Keratinocyte (primary cell): ENCODE data around the gene C1orf167. TPM values are rescaled to one million over a fixed set of nuclear protein-coding genes. Genes with fewer than 3 reads are reported as not detected.

Experiments
- DNase-seq: peaks from one replicate; pipeline ENCODE4 v3.0.0-alpha.2; 2011; ENCODE audit warnings: low read depth, missing footprints, low spot score
- FAIRE-seq: peaks from 2 replicates; lab custom pipeline; 2011; peaks lifted over from hg19 to GRCh38; lab: Jason Lieb, UNC
- H2AFZ ChIP-seq: 2 replicates; pipeline ENCODE4 v1.6.0; 2012; ENCODE audit warnings: low read length, control low read depth, inconsistent platforms; ENCODE audit not compliant: control insufficient read depth
- H3K27ac ChIP-seq: 2 replicates; pipeline ENCODE4 v1.5.1; 2011; ENCODE audit warnings: low read length; ENCODE audit not compliant: control insufficient read depth, insufficient read depth
- H3K27me3 ChIP-seq: 3 replicates; pipeline ENCODE4 v1.6.0; 2011; ENCODE audit warnings: low read length; ENCODE audit not compliant: control insufficient read depth, insufficient read depth; ENCODE audit errors: extremely low read depth
- H3K36me3 ChIP-seq, 2 experiments: 2 replicates in 1 of 2; 3 replicates in 1 of 2; pipeline ENCODE4 v1.5.1; 2011; ENCODE audit warnings: low read length in 2 of 2, mild to moderate bottlenecking in 1 of 2; ENCODE audit not compliant: control insufficient read depth in 2 of 2, insufficient read depth in 2 of 2; ENCODE audit errors: extremely low read depth in 1 of 2
- H3K4me1 ChIP-seq: 3 replicates; pipeline ENCODE4 v1.5.1; 2011; ENCODE audit warnings: low read length; ENCODE audit not compliant: control insufficient read depth, insufficient read depth; ENCODE audit errors: extremely low read depth
- H3K4me2 ChIP-seq: 3 replicates; pipeline ENCODE4 v1.6.0; 2011; ENCODE audit warnings: low read depth, low read length; ENCODE audit not compliant: control insufficient read depth, insufficient read depth; ENCODE audit errors: extremely low read depth
- H3K4me3 ChIP-seq, 3 experiments: fragments of 200-600 bp in 1 of 3; sonication (generic) in 1 of 3; 2 replicates in 2 of 3; 3 replicates in 1 of 3; pipeline ENCODE4 v1.5.1; 2011 to 2016; ENCODE audit warnings: low read length in 3 of 3, mild to moderate bottlenecking in 3 of 3, control low read depth in 2 of 3, inconsistent platforms in 1 of 3, low read depth in 1 of 3, mixed read lengths in 1 of 3, mixed run types in 1 of 3, moderate library complexity in 1 of 3; ENCODE audit not compliant: control insufficient read depth in 2 of 3, insufficient read depth in 2 of 3; ENCODE audit errors: extremely low read depth in 1 of 3
- H3K79me2 ChIP-seq: 2 replicates; pipeline ENCODE4 v1.6.0; 2012; ENCODE audit warnings: low read length; ENCODE audit not compliant: control insufficient read depth, insufficient read depth
- H3K9ac ChIP-seq: 3 replicates; pipeline ENCODE4 v1.6.0; 2011; ENCODE audit warnings: low read length; ENCODE audit not compliant: control insufficient read depth, insufficient read depth; ENCODE audit errors: extremely low read depth
- H3K9me1 ChIP-seq: 3 replicates; pipeline ENCODE4 v1.6.0; 2011; ENCODE audit warnings: low read length; ENCODE audit not compliant: control insufficient read depth, insufficient read depth; ENCODE audit errors: extremely low read depth
- H3K9me3 ChIP-seq: 2 replicates; pipeline ENCODE4 v1.5.1; 2012; ENCODE audit warnings: low read depth, low read length; ENCODE audit not compliant: control insufficient read depth
- H4K20me1 ChIP-seq: 3 replicates; pipeline ENCODE4 v1.6.0; 2011; ENCODE audit warnings: low read length; ENCODE audit not compliant: control insufficient read depth, insufficient read depth; ENCODE audit errors: extremely low read depth
- CTCF ChIP-seq, 3 experiments: IDR thresholded peaks in 1 of 3; conservative IDR thresholded peaks in 1 of 3; optimal IDR thresholded peaks in 1 of 3; 2 replicates in 2 of 3; 3 replicates in 1 of 3; pipeline versions ENCODE3 to v1.5.1; 2011; ENCODE audit warnings: low read length in 3 of 3, mild to moderate bottlenecking in 3 of 3, moderate library complexity in 2 of 3, control low read depth in 1 of 3, inconsistent platforms in 1 of 3; ENCODE audit not compliant: insufficient read depth in 2 of 3; ENCODE audit errors: extremely low read depth in 1 of 3
- EZH2 ChIP-seq: IDR thresholded peaks from one replicate; pipeline ENCODE4 v1.6.1; 2012; ENCODE audit warnings: inconsistent platforms, mild to moderate bottlenecking, low read length, moderate library complexity
- dilution Hi-C: fragments of 300-500 bp; cut with MboI; formaldehyde crosslinking; loops from one replicate; pipeline ENCODE4 v1.7.0; 2020; ENCODE audit warnings: low sequenced_read_pairs; ENCODE audit not compliant: extremely low pct_ligation_motif_present
- polyA plus RNA-seq, 5 experiments: library from polyadenylated mRNA; depleted of rRNA in 3 of 5; stranded (reverse) in 3 of 5; stranded (forward) in 1 of 5; unstranded in 1 of 5; fragments of >200 nt; gene quantifications; 1 replicate in 1 of 5; 2 replicates in 3 of 5; 3 replicates in 1 of 5; pipeline versions ENCODE4 v1.2.1 to v1.2.3, GENCODE V29; 2011 to 2012; ENCODE audit warnings: missing spikeins in 2 of 5, low read depth in 1 of 5, low replicate concordance in 1 of 5

The C1orf167 gene
- polyA plus RNA-seq, 1 donor (not counting 4 experiments of a cell fraction or from before 2014, with no cell fraction given) = not detected

- Histone ChIP-seq H3K4me3 (no peak overlapping the region), H3K9me1 (no peaks in the 10 kb centered on the region), H3K4me1 (peaks cover 6% of the 10 kb centered on the region), H3K4me2 (no peak overlapping the region), H3K79me2 (no peaks in the 10 kb centered on the region), H3K27me3 (no peaks in the 10 kb centered on the region), H3K9me3 (no peaks in the 10 kb centered on the region), H4K20me1 (no peaks in the 10 kb centered on the region), H2AFZ (no peak overlapping the region), H3K9ac (no peak overlapping the region), H3K36me3 (peaks cover 13 to 47% of the 10 kb centered on the region in 2 experiments), H3K27ac (no peak overlapping the region)
- DNase-seq (peak; percentile 32), FAIRE-seq (no peak)
- TF ChIP-seq CTCF (optimal IDR thresholded peaks at IDR 0.05 in 1 of 3, IDR thresholded peaks at IDR 0.05 in 1 of 3, conservative IDR thresholded peaks at IDR 0.05 in 1 of 3; ENCODE audit: extremely low read depth in 1 of 3, insufficient read depth in 2 of 3, low read length in 3 of 3) = peak; percentile 51 to 85 (median 60)
- TF ChIP-seq EZH2 = no peak
- dilution Hi-C loops = no loop called here
These were observed 12.7 kb upstream of the C1orf167 start for GRCh38 chr1:11749203-11749689.

GRCh38 chr1:11749996-11750395 lies 12.0 kb upstream of the C1orf167 start:
- no peaks in the 10 kb centered on the region for H3K27me3 ChIP-seq
- no peak overlapping the region for H3K9ac ChIP-seq
- DNase-seq (no peak), FAIRE-seq (no peak)
- H2AFZ ChIP-seq = no peak overlapping the region
- no peaks in the 10 kb centered on the region for H3K9me3 ChIP-seq
- no peaks in the 10 kb centered on the region for H3K79me2 ChIP-seq
- dilution Hi-C loops = no loop called here
- TF ChIP-seq CTCF (optimal IDR thresholded peaks at IDR 0.05 in 1 of 3, IDR thresholded peaks at IDR 0.05 in 1 of 3, conservative IDR thresholded peaks at IDR 0.05 in 1 of 3; ENCODE audit: extremely low read depth in 1 of 3, insufficient read depth in 2 of 3, low read length in 3 of 3) = no peak
- no peak for TF ChIP-seq EZH2
- no peaks in the 10 kb centered on the region for H4K20me1 ChIP-seq
- H3K9me1 ChIP-seq = no peaks in the 10 kb centered on the region
- no peak overlapping the region for H3K4me2 ChIP-seq
- H3K4me3 ChIP-seq = no peak overlapping the region
- peaks cover 12 to 46% of the 10 kb centered on the region in 2 experiments for H3K36me3 ChIP-seq
- H3K4me1 ChIP-seq = peaks cover 6% of the 10 kb centered on the region
- H3K27ac ChIP-seq = no peak overlapping the region
